NCI-H2196 treated with DMSO at 0.1 percent for 48 hours (cell line): ENCODE results near the gene OPN3.

Experiments
- DNase-seq: peaks from one replicate; lab custom pipeline; 2025; ENCODE audit not compliant: unreplicated experiment; lab: John Stamatoyannopoulos, UW

The OPN3 gene

DNA sequence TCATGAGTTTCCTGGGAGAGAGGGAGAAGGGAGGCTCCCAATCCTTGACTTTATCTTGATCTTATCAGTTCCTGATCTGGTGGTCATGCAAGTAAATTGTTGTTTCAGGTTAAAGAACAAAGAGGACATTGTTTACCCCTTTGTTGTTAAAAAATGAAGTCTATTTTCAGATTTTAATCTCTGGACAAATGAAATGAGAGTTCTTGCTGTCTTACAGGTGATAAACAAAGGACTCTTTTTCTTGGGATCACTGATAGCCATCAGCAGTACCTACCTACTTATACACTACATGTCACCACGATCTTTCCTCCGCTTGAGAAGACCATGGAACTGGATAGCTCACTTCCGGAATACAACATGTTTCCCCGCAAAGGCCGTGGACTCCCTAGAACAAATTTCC is 48.4 kb downstream of the OPN3 start:
- no peak for DNase-seq

DNA sequence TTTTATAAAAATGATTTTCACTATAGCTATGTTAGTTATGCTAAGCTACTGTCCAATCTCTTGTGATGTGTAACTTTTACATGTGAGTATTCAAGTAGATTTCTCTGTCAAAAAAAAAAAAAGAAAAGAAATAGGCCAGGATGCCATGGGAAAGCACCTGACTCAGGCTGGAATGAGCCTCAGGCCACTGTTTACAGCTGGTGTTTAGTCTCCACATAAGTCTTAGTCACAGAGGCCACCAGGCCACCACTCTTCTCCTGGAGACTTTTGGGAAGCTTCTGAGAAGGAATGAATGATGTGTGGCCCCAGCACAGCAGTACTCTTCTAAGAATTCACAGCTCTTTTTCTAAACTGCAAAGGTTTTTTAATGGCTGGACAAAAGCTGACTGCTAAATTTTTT is 48.9 kb downstream of the OPN3 start:
- no peak for DNase-seq

DNA sequence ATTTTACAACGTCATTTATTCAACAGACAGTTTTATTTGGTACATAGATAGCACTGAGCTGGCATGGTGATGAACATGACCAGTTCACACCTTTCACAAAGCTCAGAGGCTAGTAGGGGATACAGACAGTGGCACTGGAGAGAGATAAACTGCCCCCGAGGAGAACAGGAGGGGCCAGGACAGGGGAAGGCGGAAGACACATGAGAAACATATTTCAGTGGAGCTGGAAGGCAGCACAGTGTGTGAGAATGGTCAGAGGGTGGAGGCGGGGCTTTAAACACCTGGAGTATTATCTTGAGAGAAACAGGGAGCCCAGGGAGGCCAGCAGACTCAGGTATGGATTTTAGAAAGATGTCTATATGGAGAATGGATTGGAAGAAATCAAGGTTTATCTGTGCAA is 49.5 kb downstream of the OPN3 start:
- no peak for DNase-seq

DNA sequence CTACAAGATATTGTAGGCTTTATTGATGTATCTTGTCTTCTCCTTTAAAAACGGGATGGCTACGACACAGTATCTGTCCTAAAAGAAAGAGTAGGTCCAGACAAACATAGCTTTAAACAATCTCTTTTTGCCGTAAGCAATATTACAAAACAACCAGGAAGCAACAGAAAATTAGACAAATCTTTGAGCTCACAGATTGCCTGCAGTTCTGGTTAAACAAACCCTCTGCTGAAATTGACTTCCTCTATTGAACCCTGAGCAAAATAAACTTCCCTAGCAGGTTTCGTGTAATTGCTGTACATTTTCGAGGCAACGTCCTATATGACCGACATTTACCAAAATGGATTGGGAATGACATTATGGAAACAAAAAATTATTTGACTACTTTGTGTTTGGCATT is 50.6 kb downstream of the OPN3 start:
- no peak for DNase-seq

DNA sequence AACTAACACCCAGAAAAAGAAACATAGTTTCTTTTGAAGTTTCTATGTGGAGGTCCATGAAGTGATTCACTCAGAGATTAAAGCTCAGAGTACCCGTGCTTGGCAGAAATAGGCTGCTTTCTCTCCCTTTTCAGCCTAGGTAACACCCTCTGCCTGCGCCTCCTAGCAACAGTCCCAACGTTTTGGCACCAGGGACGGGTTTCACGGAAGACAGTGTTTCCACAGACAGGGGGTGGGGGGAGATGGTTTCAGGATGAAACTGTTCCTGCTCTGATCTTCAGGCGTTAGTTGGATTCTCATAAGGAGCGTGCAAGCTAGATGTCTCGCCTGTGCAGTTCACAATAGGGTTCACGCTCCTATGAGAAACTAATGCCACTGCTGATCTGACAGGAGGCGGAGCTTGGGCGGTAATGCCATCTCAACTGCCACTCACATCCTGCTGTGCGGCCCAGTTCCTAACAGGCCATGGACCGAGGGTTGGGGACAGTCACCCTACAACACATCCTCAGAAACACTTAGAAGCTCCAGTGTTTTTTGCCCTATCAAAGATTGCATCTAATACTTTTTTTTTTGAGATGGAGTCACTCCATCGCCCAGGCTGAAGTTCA is 53.2 kb downstream of the OPN3 start:
- DNase-seq = no peak

DNA sequence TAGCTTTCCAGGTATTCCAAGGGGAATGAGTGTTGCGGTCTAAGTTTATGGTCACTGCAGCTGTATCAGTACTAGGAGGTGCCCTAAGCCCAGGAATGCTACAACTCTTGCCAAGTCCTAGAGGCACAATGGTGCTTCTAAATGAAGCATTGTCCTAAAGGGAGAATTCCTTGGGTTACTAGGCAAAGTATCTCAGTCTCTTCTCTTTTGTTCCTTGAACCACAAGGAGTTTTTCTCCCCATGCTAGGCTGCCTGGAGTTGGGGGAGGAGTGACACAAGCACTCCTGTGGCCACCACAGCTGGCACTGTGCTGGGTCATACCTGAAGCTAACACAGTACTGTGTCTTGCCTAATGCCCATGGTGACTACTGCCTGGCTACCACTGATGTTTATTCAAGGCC is 57.2 kb downstream of the OPN3 start:
- no peak for DNase-seq

DNA sequence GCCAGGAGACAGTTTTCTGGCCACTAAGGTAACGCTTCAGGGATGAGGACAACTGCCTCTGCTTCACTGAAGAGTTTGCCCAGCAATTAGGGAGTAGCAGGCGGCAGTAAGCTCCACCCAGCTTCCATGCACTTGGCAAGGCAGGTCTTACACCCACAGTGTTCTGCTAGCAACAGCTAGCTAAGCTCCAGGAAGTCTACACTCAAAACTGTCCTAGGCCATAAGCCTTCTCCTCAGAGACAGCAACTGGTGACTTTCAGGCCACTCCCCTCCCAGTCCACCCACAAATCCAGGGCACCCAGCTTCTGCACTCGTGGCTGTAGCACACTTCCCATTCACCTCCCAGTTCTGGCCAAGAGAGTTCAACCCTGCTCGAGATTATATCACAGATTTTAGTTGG is 60.7 kb downstream of the OPN3 start:
- no peak for DNase-seq

DNA sequence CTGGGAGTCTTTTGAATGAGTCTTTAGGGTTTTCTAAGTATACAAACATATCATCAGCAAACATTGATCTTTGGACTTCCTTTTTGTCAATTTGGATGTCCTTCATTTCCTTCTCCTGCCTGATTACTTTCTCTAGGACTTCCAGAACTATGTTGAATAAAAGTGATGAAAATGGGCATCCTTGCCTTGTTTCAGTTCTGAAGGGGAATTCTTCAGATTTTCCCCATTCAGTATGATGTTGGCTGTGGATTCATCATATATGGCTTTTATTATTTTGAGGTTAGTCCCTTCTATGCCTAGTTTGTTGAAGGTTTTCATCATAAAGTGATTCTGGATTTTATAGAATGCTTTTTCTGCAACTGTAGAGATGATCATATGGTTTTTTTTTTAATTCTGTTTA is 66.0 kb downstream of the OPN3 start:
- no peak for DNase-seq

DNA sequence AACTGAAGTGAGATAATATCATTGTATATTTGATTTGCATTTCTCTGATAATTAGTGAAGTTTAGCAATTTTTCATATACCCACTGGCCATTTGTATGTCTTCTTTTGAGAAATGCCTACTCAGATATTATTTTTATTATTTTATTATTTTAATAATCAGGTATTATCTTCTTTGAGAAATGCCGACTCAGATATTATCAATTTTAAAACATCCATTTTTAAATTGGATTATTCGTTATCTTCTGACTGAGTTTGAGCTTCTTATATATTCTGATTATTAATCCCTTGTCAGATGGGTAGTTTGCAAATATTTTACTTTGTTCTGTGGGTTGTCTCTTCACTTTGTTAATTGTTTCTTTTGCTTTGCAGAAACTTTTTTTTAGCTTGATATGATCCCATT is 70.3 kb downstream of the OPN3 start:
- no peak for DNase-seq

DNA sequence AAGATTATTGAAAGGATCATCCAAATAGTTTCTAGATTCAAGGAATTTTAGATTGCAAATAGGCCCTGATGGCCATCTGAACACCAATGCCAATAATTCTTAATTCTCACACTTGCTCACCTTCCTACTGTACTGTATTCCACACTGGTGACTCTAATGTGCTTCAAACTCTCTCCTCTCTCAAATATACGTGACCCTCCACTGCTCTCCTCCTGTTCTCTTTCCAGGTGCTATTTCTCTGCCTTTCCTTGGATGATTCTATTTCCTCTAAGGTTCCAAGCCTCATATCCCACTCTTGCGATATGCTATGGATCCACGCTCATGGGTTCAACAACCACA is 79.4 kb downstream of the OPN3 start:
- DNase-seq = no peak

DNA sequence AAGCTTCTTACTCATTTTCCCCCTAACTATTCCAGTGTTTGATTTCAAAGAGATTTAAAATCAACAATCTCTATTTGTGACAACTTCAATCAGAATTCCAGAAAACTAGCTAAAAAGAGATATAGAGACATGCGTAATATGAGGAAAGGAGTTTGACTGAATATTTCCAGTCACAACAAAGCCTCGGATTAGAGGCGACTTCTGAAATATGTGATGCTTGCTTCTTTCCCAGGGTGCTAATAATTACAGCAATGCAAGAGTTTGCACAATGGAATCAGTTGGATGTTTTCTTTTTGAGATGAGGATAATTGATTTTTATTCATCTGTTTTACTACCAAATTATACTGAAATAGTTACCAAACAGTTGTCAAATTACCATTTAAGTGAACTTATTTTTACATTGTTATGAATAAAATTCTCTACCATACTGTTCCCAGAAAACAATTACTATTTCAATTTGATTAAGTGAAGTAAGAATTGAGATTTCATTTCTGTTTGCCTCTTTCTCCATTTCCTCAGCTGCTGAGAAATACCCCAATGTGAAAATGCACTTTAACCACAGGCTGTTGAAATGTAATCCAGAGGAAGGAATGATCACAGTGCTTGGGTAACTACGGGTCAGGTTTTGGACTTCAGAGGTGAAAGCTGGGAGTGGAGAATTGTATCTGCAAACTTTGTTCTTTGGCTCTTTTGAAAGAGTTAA is 79.9 kb downstream of the OPN3 start:
- DNase-seq = no peak

DNA sequence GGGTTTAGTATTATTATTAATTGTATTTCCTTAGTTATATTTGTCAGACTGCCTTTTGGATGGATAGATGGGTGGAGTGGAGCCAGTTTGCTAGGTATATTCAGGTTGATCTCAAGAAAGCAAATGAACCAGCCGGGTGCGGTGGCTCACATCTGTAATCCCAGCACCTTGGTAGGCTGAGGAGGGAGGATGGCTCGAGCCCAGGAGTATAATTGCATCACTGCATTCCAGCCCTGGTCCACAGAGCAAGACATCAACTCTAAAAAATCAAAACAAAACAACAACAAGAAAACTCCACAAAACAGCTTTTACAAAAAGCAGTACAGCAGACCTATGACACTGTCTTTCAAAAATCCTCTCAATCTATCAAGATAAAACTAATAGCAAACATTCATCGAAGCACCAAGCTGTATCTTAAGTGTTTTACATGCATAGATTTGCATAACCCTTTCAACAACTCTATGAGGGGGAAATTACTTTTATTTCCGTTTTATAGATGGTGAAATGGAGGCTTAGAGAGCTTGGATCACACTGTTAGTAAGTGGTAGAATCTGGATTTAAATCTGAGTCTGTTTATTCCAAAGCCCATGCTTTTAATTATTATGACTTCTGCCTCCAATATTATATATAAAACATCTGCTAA is 82.5 kb downstream of the OPN3 start:
- no peak for DNase-seq

DNA sequence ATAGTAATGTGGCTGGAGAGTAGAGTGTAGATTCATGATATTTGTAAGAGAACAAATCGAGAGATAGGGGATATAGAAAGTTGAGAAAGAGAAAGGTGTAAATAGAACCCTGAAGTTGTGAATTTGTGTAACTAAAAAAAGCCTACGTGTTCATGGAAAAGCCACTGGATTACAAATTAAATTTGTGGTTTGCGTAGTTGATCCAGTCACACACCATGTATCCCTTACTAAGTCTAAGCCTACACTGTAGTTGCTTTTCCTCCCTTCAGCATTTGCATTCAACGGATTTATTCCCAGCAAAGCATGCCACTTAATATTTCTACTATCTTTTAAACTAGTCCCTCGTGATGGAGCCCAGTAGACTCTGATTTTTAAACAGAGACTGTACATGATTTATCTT is 83.1 kb downstream of the OPN3 start:
- DNase-seq = no peak

DNA sequence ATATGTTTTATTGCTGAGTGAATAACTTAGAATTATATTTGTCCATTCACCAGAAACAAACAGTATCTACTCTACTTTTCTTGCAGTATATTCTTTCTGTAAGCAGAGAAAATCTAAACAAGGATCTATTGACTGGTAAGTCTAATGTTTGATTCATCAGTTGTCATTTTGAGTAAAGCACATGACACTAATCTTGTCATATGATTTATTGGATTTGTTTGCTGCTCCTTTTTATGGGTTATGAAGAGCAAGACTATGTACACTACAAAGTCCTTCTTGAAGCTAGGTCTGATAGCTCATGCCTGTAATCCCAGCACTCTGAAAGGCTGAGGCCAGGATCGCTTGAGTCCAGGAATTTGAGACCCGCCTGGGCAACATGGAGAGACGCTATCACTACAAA is 84.6 kb downstream of the OPN3 start:
- no peak for DNase-seq

DNA sequence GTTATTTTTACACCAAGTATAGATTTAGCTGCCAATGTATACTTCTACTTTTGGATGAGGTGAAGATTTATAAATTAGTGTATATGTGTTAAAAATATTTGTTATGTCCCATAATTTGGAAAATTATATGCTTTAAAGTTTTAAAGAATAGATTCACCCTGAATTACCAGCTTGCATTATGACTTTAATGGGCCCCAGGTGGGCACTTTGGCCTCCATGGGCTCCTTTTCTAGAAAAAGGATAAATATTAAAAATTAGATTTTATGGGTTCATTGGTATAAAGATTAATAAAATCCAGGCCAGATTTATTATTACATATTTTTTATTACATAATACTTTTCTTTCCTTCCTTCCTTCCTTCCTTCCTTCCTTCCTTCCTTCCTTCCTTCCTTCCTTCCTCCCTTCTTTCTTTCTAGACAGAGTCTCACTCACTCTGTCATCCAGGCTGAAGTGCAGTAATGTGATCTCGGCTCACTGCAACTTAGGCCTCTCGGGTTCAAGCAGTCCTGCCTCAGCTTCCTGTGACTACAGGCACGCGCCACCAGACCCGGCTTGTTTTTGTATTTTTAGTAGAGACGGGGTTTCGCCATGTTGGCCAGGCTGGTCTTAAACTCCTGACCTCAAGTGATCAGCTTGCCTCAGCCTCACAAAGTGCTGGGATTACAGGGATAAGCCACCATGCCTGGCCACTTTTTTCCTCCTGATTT is 86.1 kb downstream of the OPN3 start:
- no peak for DNase-seq

DNA sequence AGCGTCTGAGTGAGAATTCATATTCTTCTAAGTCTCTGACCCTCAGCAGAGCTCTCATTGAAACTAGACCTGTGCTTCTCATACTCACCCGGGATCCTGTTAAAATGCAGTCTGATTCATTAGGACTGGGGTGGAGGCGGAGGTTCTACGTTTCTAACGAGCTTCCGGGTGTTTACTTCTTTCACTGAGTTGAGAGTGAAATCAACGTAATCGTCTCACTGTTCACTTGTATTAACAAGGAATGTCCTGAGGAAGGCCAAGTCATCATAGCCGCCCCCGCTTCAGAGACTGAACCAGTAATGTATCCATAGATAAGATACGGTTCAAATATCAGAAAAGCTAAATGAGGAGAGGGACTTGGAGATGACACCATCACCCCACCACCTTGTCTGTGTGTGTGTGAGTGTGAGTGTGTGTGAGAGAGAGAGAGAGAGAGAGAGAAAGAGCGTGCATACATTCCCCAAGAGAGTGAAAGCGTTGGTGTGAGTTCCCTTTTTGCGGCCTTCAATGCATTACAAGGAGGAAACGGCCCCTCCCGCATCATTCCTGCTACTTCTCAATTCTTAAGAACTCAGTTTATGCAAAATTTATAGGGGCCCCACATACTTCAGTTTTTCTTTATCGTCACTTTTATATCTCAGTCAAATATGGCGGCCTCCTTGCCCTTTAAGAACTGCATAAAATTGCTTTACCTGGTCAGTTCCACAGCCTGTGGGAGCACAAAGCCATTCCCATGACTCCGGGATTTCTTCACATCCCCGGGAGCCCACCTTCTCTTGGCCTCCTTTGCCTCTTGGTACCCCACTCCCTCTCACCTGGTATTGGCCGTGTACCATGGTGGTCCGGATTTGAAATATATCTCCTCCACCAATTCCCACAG is 88.2 kb downstream of the OPN3 start:
- no peak for DNase-seq

DNA sequence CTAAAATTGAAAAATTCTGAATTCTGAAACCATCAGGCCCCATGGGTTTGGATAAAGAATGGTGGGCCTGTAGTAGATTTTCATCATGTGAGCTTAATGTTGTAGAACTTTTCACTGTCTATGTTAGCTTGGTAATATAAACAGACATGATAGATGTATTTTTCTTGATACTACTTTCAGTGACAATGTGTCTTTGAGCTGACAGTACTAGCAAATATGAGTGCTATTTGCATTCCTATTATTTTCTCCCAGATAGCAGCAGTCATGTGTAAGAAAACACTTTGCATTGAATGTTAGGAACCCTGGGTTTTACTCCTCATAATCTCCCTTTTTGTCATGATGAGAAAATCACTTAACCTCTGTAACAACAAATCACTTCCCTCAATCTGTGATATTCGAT is 89.9 kb downstream of the OPN3 start:
- DNase-seq = no peak

DNA sequence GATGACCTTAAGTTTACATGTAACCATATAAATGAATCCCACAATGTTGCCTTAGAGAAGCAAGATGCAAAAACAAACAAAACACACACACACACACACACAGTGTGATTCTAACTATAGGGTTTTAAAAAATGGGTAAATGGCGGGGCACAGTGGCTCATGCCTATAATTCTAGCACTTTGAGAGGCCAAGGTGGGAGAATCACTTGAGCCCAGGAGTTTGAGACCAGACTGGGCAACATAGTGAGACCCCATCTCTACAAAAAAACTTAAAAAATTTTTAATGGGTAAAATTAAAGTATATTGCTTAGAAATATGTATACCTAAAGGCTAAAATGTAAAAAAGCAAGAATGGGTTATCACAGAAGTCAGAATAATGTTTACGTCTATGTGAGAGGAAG is 92.2 kb downstream of the OPN3 start:
- no peak for DNase-seq
